ENCODE results near the gene KCNQ1.

Gene KCNQ1

GRCh38 chr11:2539371-2540222, 94.8 kb downstream of the KCNQ1 start:
- no peak for DNase-seq

DNA sequence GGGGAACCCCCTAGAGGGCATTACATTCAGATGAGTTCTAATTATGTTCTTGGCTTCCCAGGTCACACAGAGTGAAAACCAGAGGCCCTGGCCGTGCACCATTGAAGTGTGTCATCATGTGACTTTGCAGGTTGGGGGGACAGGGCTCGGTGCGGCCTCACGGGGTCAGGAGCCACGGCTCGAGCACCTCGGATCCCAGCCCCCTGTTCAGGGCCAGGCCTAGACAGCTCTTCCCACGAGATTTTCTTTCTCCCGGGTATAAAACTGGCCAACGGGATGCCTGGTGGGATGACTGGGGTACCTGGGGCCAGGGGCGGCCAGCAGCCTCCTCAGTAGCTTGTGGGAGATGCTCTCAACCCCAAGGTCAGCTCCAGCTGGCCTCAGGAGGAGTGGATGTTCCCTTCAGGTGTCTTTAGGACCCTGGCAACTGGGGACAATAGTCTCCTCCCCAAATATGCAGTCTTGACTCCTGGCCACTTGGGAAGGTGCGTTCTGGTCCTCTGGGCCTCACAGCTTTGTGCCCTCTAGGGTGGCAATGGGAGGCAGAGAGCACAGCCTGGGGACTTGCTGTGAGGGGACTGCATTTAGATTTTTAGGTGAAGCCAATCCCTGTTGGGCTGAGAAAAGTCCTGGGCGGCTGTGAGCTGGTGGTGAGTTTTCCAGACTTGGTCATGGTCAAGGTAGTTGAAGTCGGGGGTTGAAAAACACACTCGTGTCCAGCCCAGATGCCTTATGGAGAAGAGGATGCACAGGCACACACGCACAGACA, 95.6 kb downstream of the KCNQ1 start:
- no peak for DNase-seq

DNA sequence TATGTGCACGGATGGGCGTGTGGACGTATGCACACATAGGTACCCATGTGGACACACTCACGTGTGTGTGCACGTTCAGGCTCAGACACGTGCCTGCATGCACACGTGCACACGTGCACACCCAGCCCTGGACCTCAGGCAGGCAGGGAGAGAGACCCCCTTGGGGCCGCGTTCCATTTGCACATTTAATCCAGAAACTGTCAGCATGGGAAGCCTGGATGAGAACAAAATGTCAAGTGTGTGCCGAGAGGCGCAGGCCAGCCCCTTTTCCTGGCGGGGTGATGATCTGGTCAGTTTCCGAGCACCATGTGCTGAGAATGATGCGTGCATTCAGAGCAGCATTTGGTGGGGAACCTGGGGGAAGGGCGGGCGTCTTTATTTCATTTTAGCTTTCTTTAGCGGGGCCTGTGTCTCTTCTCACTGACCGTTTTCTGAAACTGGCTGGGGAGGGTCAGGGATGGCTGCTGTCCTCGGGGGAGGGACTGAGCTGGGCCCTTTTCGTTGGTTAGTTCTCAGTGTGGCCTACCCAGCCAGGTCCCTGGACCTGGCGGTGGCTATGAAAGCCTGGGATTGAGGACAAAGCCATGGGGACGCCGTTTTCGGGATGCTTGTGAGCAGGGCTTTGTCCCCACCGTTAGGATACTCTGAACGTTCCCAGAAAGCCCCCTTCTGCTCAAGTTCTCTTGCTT, 96.3 kb downstream of the KCNQ1 start:
- no peak for DNase-seq

- DNase-seq = no peak
These were observed 97.1 kb downstream of the KCNQ1 start for GRCh38 chr11:2541881-2542361.

- no peak for DNase-seq
These were observed 97.6 kb downstream of the KCNQ1 start for GRCh38 chr11:2542406-2542805.

DNA sequence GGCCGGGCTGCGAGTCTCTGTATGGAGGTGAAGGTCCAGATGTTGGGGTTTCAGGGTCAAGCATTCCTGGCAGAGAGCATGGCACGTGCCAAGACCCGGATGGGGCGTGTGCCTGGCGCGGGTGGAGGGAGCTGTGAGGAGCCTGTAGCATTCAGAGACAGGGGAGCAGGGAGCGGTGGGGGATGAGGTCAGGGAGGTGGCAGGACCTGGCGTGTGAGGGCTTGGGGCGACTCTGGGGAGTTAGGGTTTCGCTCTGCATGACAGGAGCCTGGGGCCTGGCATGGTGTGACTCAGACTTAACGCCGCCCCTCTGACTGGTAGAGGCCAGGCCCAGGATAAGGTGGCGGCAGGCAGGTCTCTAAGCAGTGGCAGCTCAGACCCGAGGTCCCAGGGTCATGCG, 103.0 kb downstream of the KCNQ1 start:
- no peak for DNase-seq

GRCh38 chr11:2548596-2548995, 103.8 kb downstream of the KCNQ1 start:
- no peak for DNase-seq

DNA sequence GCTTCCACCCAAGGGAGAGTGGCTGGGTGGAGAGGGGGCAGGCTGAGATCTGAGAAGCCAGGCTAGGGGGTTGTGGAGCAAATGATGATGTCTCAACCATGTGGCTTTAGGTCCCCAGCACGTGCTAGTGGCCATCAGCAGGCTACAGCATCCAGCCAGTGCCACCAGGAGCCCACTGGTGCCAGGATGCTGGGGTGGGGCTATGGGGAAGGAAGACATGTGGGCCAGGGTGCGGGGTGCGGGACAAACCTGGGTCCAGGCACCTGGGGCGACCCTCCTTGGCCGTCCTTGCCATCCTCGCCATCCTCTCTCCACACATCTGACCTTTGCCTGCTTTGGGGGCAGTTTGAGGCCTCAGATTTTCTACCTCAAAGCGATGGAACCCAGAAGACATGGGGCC, 104.3 kb downstream of the KCNQ1 start:
- DNase-seq = no peak

GRCh38 chr11:2549491-2549875, 104.7 kb downstream of the KCNQ1 start:
- DNase-seq = no peak

DNA sequence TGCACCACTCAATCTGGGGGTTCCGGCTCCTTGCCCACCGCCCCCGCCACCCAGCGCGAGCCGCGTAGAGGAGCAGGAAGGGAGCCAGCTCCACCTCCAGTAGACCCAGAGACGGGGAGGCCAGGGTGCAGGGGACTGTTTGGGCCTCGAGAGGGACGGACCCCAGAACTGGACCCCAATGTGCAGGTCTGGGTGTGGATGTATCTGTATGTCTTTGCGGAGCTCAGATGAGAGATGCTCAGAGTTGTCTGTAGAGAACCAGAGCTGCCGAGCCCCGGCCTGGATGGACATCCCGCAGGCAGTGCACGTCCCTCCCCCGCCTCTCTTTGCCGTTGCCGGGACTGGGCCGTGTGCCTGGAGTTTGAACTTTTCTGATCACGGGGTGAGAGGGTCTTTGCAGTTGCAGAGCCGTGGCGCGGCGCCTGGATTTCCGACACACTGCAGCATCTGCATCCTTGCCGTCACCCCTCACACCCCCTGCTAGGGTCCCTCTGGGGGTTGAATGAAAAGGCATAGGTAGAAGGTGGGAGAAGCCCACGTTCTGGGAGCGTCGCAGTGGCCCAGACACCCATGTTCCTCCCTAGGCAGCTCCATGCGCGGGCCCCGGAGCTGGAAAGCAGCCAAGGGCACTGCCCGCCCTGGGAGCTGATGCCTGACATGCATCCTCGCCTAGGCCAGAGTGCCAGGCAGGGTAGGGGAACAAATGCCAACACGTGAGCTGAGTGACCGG, 105.2 kb downstream of the KCNQ1 start:
- DNase-seq = no peak

- no peak for DNase-seq
These were observed 105.8 kb downstream of the KCNQ1 start for GRCh38 chr11:2550606-2550970.

GRCh38 chr11:2551131-2551530, 106.3 kb downstream of the KCNQ1 start:
- no peak for DNase-seq

DNA sequence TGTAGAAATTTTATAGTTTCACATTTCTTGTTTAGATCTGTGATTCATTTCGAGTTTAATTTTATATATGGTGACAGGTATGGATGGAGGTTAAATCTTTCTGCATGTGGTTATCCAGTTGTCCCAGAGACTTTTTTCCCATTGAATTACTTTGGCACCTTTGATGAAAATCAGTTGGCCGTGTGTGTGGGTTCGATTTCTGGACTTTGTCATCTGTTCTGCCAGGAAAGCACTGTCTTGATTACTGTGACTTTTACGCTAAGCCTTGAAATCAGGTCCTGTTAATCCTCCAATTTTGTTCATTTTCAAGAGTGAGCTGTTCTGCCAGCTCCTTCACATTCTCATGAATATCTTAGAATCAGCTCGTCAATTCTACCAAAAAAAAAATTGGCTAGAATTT, 107.4 kb downstream of the KCNQ1 start:
- no peak for DNase-seq

DNA sequence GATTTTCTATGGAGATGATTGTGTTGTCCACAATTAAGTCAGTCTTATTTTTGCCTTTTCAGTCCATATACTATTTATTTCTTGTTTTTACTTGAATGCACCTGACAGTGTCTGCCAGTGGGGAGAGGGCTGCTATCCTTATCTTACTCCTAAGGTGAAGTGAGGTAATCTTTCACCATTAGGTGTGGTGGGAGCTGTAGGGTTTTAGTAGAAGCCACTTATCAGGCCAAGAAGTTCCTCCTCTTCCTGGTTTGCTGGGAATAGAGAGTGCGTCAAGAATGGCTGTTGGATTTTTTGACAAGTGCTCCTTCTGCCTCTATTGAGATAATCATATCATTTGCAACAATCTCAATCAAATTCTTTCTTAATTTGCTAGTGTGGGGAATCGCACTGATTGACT, 108.4 kb downstream of the KCNQ1 start:
- DNase-seq = no peak

GRCh38 chr11:2553886-2554285, 109.1 kb downstream of the KCNQ1 start:
- DNase-seq = no peak

DNA sequence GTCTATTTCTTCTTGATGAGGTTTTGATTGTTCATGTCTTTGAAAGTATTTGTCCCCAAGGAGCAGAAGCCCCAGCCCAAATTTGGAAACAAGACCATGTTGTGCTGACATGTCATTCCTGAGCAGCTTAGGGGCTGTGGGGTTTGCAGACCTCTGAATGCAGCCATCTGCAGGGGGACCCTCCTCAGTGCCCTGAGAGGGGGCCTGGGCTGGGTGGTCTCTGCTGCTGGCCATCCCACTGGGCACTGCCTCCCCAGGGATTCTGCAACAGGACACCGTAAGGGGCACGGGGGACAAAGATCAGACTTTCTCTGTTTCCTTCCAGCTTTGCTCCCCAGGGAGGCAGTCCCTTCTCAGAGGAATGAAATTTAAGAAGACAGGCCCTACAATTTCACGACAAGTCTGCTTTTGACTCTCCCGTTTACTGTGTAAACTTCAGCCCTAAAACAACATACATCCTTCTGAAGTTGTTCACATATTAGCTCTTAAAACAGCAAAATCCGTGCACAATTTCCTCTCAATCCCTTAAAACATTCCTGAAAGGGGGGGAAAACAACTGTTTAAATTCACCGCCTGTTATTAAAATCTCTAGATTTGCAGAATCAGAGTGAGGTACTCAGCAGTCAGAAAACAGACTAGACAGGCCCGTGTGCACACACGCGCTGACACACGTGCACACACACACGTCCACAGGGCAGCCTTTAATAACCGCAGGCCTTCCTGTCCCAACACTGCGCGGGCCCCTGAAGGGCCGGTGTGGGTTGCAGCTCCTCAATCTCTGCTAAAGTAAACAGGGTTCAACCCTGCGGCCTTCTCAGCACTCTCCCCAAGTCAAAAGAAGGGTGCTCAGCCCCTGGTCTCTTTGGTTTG, 109.8 kb downstream of the KCNQ1 start:
- no peak for DNase-seq

- DNase-seq = no peak
These were observed 110.5 kb downstream of the KCNQ1 start for GRCh38 chr11:2555336-2555735.

DNA sequence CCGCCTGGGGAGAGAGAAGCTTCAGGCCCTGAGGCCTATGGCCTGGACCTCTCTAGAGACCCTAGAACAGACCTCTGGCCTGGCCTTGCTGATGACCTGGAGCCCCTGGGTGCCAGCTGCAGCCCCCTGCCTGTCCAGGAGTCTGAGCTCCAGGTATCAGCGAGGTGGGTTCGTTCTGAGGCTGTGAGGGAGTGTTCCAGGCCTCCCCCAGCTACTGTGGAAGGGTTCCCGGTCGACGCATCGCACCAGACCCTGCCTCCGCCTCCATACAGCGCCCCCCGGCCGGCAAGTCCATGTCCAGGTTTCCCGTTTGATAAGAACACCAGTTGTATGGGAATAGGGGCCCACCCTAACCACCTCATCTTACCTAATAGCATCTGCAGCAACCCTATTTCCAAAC, 111.1 kb downstream of the KCNQ1 start:
- no peak for DNase-seq

GRCh38 chr11:2557381-2557780, 112.6 kb downstream of the KCNQ1 start:
- no peak for DNase-seq

DNA sequence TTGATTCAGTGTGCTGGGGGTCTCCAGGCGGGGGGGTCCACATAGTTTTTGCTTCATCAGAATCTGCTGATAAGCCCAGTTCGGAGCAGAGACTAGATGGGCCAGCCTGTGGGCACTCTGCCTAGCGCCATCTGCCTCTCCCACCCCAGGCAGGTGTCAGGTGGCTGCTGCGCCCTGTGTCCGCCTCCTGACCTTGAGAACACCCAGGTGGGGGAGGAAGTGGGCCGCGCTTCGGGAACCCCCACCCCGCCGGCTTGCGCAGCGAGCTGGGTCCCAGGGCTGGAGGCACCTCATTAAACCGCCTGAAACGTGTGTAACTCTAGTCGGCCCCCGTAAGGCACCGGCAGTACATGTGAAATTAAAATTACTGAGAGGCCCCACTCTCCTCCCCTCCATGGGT, 113.6 kb downstream of the KCNQ1 start:
- no peak for DNase-seq

- no peak for DNase-seq
These were observed 114.2 kb downstream of the KCNQ1 start for GRCh38 chr11:2558861-2559526.

Measured in KG1 (cell line).